WTC11 (cell line): ENCODE data around the gene UCP1. TPM values are rescaled to one million over a fixed set of nuclear protein-coding genes. Genes with fewer than 3 reads are reported as not detected.
A peak's percentile ranks its signal among the peaks of the same experiment; 100 is the strongest.

Experiments used
- ATAC-seq: fragments of 200-7000 bp; cut with Tn5 transposase; 2 replicates; pipeline ENCODE4 v1.10.0; 2021; ENCODE audit warnings: mild to moderate bottlenecking, moderate library complexity
- Bru-seq: library from RNA; stranded (reverse); fragments of 400-500 nt; gene quantifications from one replicate; lab custom pipeline; 2021; lab: Mats Ljungman, UMichigan
- CTCF ChIA-PET: fragments of 300-600 bp; sonication (Branson Sonifier 250); formaldehyde crosslinking; loops from one replicate; lab custom pipeline; 2021; ENCODE audit warnings: antibody characterized with exemption; lab: Charles Lee
- POLR2A ChIA-PET: fragments of 350-600 bp; sonication (Branson Sonifier 250); formaldehyde crosslinking; loops from one replicate; lab custom pipeline; 2021; ENCODE audit warnings: antibody characterized with exemption; lab: Charles Lee
- DNase-seq: peaks from one replicate; pipeline ENCODE4 v3.0.0; 2021; ENCODE audit warnings: low spot score
- H3K27ac Mint-ChIP-seq: 2 replicates; pipeline ENCODE4 v1.8.0; 2021; ENCODE audit warnings: mixed read lengths
- H3K27me3 Mint-ChIP-seq: 2 replicates; pipeline ENCODE4 v1.8.0; 2021; ENCODE audit warnings: low read depth, mild to moderate bottlenecking, moderate library complexity, mixed read lengths
- H3K36me3 Mint-ChIP-seq: 2 replicates; pipeline ENCODE4 v1.8.0; 2021; ENCODE audit warnings: mixed read lengths
- H3K4me1 Mint-ChIP-seq: 2 replicates; pipeline ENCODE4 v1.8.0; 2022; ENCODE audit warnings: mixed read lengths
- H3K4me3 Mint-ChIP-seq: 2 replicates; pipeline ENCODE4 v1.8.0; 2021; ENCODE audit warnings: mild to moderate bottlenecking, moderate library complexity, mixed read lengths
- H3K9me3 Mint-ChIP-seq: 2 replicates; pipeline ENCODE4 v1.8.0; 2021; ENCODE audit warnings: mixed read lengths
- AFF4 ChIP-seq: sonication (generic); formaldehyde crosslinking; IDR thresholded peaks from 2 replicates; pipeline ENCODE4 v1.8.1; 2023; ENCODE audit warnings: mild to moderate bottlenecking, missing genetic modification reagents, borderline replicate concordance
- ATF2 ChIP-seq: sonication (generic); formaldehyde crosslinking; IDR thresholded peaks from 2 replicates; pipeline ENCODE4 v1.8.1; 2022; ENCODE audit warnings: low read depth, missing genetic modification reagents, borderline replicate concordance
- ELF4 ChIP-seq: sonication (generic); formaldehyde crosslinking; IDR thresholded peaks from 2 replicates; pipeline ENCODE4 v1.8.1; 2022; ENCODE audit warnings: low read depth, mild to moderate bottlenecking, moderate library complexity, missing genetic modification reagents
- EMX1 ChIP-seq: fragments of 250-450 bp; sonication (Bioruptor Pico); IDR thresholded peaks from 2 replicates; pipeline ENCODE4 v1.8.0; 2021; ENCODE audit warnings: mild to moderate bottlenecking
- FOXP1 ChIP-seq: sonication (generic); formaldehyde crosslinking; IDR thresholded peaks from 2 replicates; pipeline ENCODE4 v1.8.0; 2022; ENCODE audit warnings: missing genetic modification reagents, mild to moderate bottlenecking, moderate library complexity, borderline replicate concordance
- FOXP4 ChIP-seq: sonication (generic); formaldehyde crosslinking; IDR thresholded peaks from 2 replicates; pipeline ENCODE4 v1.8.0; 2022; ENCODE audit warnings: mild to moderate bottlenecking, missing genetic modification reagents
- GABPB1 ChIP-seq: sonication (generic); formaldehyde crosslinking; IDR thresholded peaks from 2 replicates; pipeline ENCODE4 v1.8.1; 2023; ENCODE audit warnings: mild to moderate bottlenecking, missing genetic modification reagents
- HMGA2 ChIP-seq: fragments of 250-450 bp; sonication (Bioruptor Pico); IDR thresholded peaks from 2 replicates; pipeline ENCODE4 v1.4.0; 2021; ENCODE audit warnings: mild to moderate bottlenecking, moderate library complexity
- HMGXB4 ChIP-seq: sonication (generic); formaldehyde crosslinking; IDR thresholded peaks from 2 replicates; pipeline ENCODE4 v1.8.1; 2023; ENCODE audit warnings: mild to moderate bottlenecking, moderate library complexity, missing genetic modification reagents
- IRF2 ChIP-seq: sonication (generic); formaldehyde crosslinking; IDR thresholded peaks from 2 replicates; pipeline ENCODE4 v1.8.0; 2022; ENCODE audit warnings: low read depth, missing genetic modification reagents, borderline replicate concordance
- KAT7 ChIP-seq: sonication (generic); formaldehyde crosslinking; IDR thresholded peaks from 2 replicates; pipeline ENCODE4 v1.8.1; 2023; ENCODE audit warnings: missing genetic modification reagents, mild to moderate bottlenecking, borderline replicate concordance
- MAX ChIP-seq: sonication (generic); formaldehyde crosslinking; IDR thresholded peaks from 2 replicates; pipeline ENCODE4 v1.8.0; 2022; ENCODE audit warnings: mild to moderate bottlenecking, missing genetic modification reagents
- MXD4 ChIP-seq: fragments of 250-450 bp; sonication (Bioruptor Pico); IDR thresholded peaks from 2 replicates; pipeline ENCODE4 v1.8.0; 2021; ENCODE audit warnings: mild to moderate bottlenecking, moderate library complexity, borderline replicate concordance
- PREB ChIP-seq: sonication (generic); formaldehyde crosslinking; IDR thresholded peaks from 2 replicates; pipeline ENCODE4 v1.8.1; 2022; ENCODE audit warnings: mild to moderate bottlenecking, missing genetic modification reagents, moderate library complexity, borderline replicate concordance
- TEAD1 ChIP-seq: sonication (generic); formaldehyde crosslinking; IDR thresholded peaks from 2 replicates; pipeline ENCODE4 v1.8.0; 2022; ENCODE audit warnings: mild to moderate bottlenecking, missing genetic modification reagents
- TEAD4 ChIP-seq: sonication (generic); formaldehyde crosslinking; IDR thresholded peaks from 2 replicates; pipeline ENCODE4 v1.8.0; 2022; ENCODE audit warnings: mild to moderate bottlenecking, missing genetic modification reagents
- ZBTB21 ChIP-seq: sonication (generic); formaldehyde crosslinking; IDR thresholded peaks from 2 replicates; pipeline ENCODE4 v1.8.1; 2023; ENCODE audit warnings: mild to moderate bottlenecking, missing genetic modification reagents, borderline replicate concordance
- ZNF263 ChIP-seq: sonication (generic); formaldehyde crosslinking; IDR thresholded peaks from 2 replicates; pipeline ENCODE4 v1.8.1; 2022; ENCODE audit warnings: low read depth, mild to moderate bottlenecking, moderate library complexity, missing genetic modification reagents
- long read RNA-seq, 3 experiments: library from RNA in 1 of 3; library from capped mRNA in 1 of 3; library from polyadenylated mRNA in 1 of 3; unstranded in 2 of 3; stranded (forward) in 1 of 3; transcript quantifications; one replicate each; pipeline ENCODE4 v2.0.0, GENCODE V29; 2021
- total RNA-seq: library from RNA; stranded (reverse); gene quantifications from 3 replicates; pipeline ENCODE4 v1.2.3, GENCODE V29; 2021

UCP1 gene
- total RNA-seq (0.15 to 0.73 TPM (median 0.48 TPM) in 3 replicates), Bru-seq, nascent RNA (percentile 29 among the genes with signal in this experiment)
- long read RNA-seq, experiment 1, partial matches to known transcripts: 0 of 1 reads
- long read RNA-seq, experiment 1, other reads (novel, unspliced or antisense): 1 of 1 reads
- long read RNA-seq, experiment 2: 0 reads
- long read RNA-seq, experiment 3: 0 reads

- Mint-ChIP-seq H3K9me3 (peaks cover 17% of the 10 kb centered on the region), H3K4me3 (peak within 1 kb of the TSS; percentile 73), H3K4me1 (peaks cover 16% of the 10 kb centered on the region), H3K27me3 (no peaks in the 10 kb centered on the region), H3K36me3 (no peaks in the 10 kb centered on the region), H3K27ac (no peak within 1 kb of the TSS)
- CTCF ChIA-PET: interaction anchor here (0.6 to 2.6 kb wide), 8 partner anchors 11 to 282 kb away, joined by 3 to 12 read pairs (median 4); partner anchors contain the start of gene ELMOD2
- peak; percentile 86 for ATAC-seq
- TF ChIP-seq ATF2 (CRISPR knock-in tag): no peak
- peak; percentile 69; the same call in 1 of the 2 replicates for TF ChIP-seq ZBTB21 (CRISPR knock-in tag)
- TF ChIP-seq HMGXB4 (CRISPR knock-in tag): 0 out of 2 replicates have a peak, but pooled peaks have one; percentile 28
- TF ChIP-seq TEAD4 (CRISPR knock-in tag): 0 out of 2 replicates have a peak, but pooled peaks have one; percentile 21
- TF ChIP-seq MAX (CRISPR knock-in tag): peak; percentile 86; the same call in 1 of the 2 replicates
- peak; percentile 73 for DNase-seq
- POLR2A ChIA-PET: interaction anchor here (1.0 to 1.7 kb wide), 2 partner anchors 196 to 224 kb away, joined by 3 to 4 read pairs; partner anchors contain the start of gene SCOC
Observed at GRCh38 chr4:140568507-140569306, at the start of gene UCP1. UCP1 (minus strand) TSS chr4:140568961; CDS start chr4:140568729, 232 bp downstream.

GRCh38 chr4:140617499-140618248 is 48.9 kb upstream of the UCP1 start:
- H3K27ac Mint-ChIP-seq: no peak overlapping the region
- ATAC-seq: peak; percentile 77
- POLR2A ChIA-PET: no interaction called here
- no peaks in the 10 kb centered on the region for H3K9me3 Mint-ChIP-seq
- H3K4me1 Mint-ChIP-seq: 0 out of 2 replicates have a peak, but pooled peaks cover 4% of the 10 kb centered on the region
- DNase-seq: no peak
- H3K27me3 Mint-ChIP-seq: no peaks in the 10 kb centered on the region
- H3K36me3 Mint-ChIP-seq: no peaks in the 10 kb centered on the region
- no peak for TF ChIP-seq MXD4 (CRISPR knock-in tag)
- no peak for TF ChIP-seq TEAD1
- TF ChIP-seq EMX1: no peak
- no peak for TF ChIP-seq KAT7
- no peak for TF ChIP-seq ELF4
- no peak for TF ChIP-seq FOXP4
- TF ChIP-seq IRF2 (CRISPR knock-in tag): no peak
- no peak for TF ChIP-seq FOXP1 (CRISPR knock-in tag)
- H3K4me3 Mint-ChIP-seq: no peak overlapping the region
- CTCF ChIA-PET: interaction anchor here (0.6 to 1.5 kb wide), 3 partner anchors 23 to 258 kb away, joined by 3 to 5 read pairs (median 3); no protein-coding TSS in a partner anchor

GRCh38 chr4:140615451-140615850 is 46.7 kb upstream of the UCP1 start:
- Mint-ChIP-seq H3K36me3 (no peaks in the 10 kb centered on the region), H3K27me3 (no peaks in the 10 kb centered on the region), H3K27ac (no peak overlapping the region), H3K4me1 (peaks cover 5% of the 10 kb centered on the region; the same call in 1 of the 2 replicates), H3K9me3 (no peaks in the 10 kb centered on the region), H3K4me3 (no peak overlapping the region)
- CTCF ChIA-PET: no interaction called here
- ATAC-seq (no peak), DNase-seq (no peak)
- POLR2A ChIA-PET: no interaction called here
- TF ChIP-seq GABPB1 (CRISPR knock-in tag) (no peak), ZNF263 (no peak), HMGA2 (no peak), PREB (no peak), AFF4 (CRISPR knock-in tag) (no peak)
